Measurements from ENCODE around the gene DUSP22.

DNA sequence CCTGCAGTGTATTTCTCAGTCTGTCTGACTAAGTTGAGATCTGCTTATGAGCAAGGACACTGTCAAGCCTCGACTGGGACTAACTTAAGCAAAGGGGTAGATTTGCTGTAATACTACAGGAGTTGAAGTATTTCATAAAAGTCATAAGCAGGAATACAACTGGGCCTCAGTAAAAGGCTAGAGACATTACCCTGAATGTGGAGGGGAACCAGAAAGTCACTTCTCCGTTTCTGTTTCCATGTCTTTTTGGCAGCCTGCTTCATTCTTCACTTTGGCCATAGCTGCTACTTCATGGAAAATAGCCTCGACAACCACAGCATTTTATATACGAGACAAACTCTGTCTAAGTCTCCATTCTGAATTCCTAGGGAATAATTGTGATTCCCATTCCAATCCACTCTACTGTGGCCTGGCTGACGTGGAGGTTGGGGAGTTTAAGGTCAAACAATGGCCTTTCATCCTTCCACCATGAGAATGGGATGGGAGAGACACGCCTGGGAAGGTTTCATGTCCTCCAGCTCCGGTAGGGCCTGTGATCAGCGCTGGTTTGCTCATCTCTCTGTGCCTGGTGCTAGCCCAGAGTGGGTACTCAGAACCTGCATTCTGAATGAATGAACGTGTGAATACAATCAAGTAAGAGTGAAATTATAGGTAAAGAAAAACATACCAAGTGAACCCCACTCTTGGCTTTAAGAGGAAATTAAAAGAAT is 37.1 kb upstream of the DUSP22 start:
- TF ChIP-seq, protein P1, sequence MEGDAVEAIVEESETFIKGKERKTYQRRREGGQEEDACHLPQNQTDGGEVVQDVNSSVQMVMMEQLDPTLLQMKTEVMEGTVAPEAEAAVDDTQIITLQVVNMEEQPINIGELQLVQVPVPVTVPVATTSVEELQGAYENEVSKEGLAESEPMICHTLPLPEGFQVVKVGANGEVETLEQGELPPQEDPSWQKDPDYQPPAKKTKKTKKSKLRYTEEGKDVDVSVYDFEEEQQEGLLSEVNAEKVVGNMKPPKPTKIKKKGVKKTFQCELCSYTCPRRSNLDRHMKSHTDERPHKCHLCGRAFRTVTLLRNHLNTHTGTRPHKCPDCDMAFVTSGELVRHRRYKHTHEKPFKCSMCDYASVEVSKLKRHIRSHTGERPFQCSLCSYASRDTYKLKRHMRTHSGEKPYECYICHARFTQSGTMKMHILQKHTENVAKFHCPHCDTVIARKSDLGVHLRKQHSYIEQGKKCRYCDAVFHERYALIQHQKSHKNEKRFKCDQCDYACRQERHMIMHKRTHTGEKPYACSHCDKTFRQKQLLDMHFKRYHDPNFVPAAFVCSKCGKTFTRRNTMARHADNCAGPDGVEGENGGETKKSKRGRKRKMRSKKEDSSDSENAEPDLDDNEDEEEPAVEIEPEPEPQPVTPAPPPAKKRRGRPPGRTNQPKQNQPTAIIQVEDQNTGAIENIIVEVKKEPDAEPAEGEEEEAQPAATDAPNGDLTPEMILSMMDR (IDR thresholded peaks at IDR 0.05; ENCODE audit: low read depth, low read length, missing input control), result no peak
- TF ChIP-seq, protein P2, sequence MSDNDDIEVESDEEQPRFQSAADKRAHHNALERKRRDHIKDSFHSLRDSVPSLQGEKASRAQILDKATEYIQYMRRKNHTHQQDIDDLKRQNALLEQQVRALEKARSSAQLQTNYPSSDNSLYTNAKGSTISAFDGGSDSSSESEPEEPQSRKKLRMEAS (IDR thresholded peaks at IDR 0.05), result no peak
